ENCODE measurements around the gene PSME3IP1. TPM values are rescaled to one million over a fixed set of nuclear protein-coding genes. Genes with fewer than 3 reads are reported as not detected.
A peak's percentile ranks its signal among the peaks of the same experiment; 100 is the strongest.

Gene PSME3IP1
- total RNA-seq, 1 donor: 71.2 TPM

GRCh38 chr16:57167953-57168352 is 17.9 kb downstream of the PSME3IP1 start:
- peak; percentile 82 for DNase-seq (ENCODE audit: low read depth)
- peak; percentile 73 for TF ChIP-seq CTCF (IDR thresholded peaks at IDR 0.05; ENCODE audit: insufficient read depth, low read depth, low read length)

GRCh38 chr16:57167538-57167937 is 18.3 kb downstream of the PSME3IP1 start:
- no peak for TF ChIP-seq CTCF (IDR thresholded peaks at IDR 0.05; ENCODE audit: insufficient read depth, low read depth, low read length)
- no peak for DNase-seq (ENCODE audit: low read depth)
- no peak overlapping the region for H3K4me3 ChIP-seq (ENCODE audit: low read depth, low read length)

More at GRCh38 chr16:57167953-57168352, 17.9 kb downstream of the PSME3IP1 start:
- H3K4me3 ChIP-seq (ENCODE audit: low read depth, low read length): no peak overlapping the region

- peak; percentile 12 for DNase-seq (ENCODE audit: low read depth)
- no peak overlapping the region for H3K4me3 ChIP-seq (ENCODE audit: low read depth, low read length)
- TF ChIP-seq CTCF (IDR thresholded peaks at IDR 0.05; ENCODE audit: insufficient read depth, low read depth, low read length): no peak
These were observed 18.9 kb downstream of the PSME3IP1 start for GRCh38 chr16:57166951-57167350.

GRCh38 chr16:57166451-57166850 is 19.4 kb downstream of the PSME3IP1 start:
- TF ChIP-seq CTCF (IDR thresholded peaks at IDR 0.05; ENCODE audit: insufficient read depth, low read depth, low read length): no peak

GRCh38 chr16:57165938-57166337 is 19.9 kb downstream of the PSME3IP1 start:
- H3K4me3 ChIP-seq (ENCODE audit: low read depth, low read length): no peak overlapping the region
- DNase-seq (ENCODE audit: low read depth): peak; percentile 57
- no peak for TF ChIP-seq CTCF (IDR thresholded peaks at IDR 0.05; ENCODE audit: insufficient read depth, low read depth, low read length)

More at GRCh38 chr16:57166451-57166850, 19.4 kb downstream of the PSME3IP1 start:
- H3K4me3 ChIP-seq (ENCODE audit: low read depth, low read length): no peak overlapping the region
- DNase-seq (ENCODE audit: low read depth): no peak

GRCh38 chr16:57165483-57165882 is 20.4 kb downstream of the PSME3IP1 start:
- no peak for DNase-seq (ENCODE audit: low read depth)
- H3K4me3 ChIP-seq (ENCODE audit: low read depth, low read length): no peak overlapping the region
- TF ChIP-seq CTCF (IDR thresholded peaks at IDR 0.05; ENCODE audit: insufficient read depth, low read depth, low read length): no peak

- no peak overlapping the region for H3K4me3 ChIP-seq (ENCODE audit: low read depth, low read length)
- no peak for DNase-seq (ENCODE audit: low read depth)
- TF ChIP-seq CTCF (IDR thresholded peaks at IDR 0.05; ENCODE audit: insufficient read depth, low read depth, low read length): no peak
These were observed 22.0 kb downstream of the PSME3IP1 start for GRCh38 chr16:57163842-57164241.
